ENCODE results near the gene UCMA.

DNA sequence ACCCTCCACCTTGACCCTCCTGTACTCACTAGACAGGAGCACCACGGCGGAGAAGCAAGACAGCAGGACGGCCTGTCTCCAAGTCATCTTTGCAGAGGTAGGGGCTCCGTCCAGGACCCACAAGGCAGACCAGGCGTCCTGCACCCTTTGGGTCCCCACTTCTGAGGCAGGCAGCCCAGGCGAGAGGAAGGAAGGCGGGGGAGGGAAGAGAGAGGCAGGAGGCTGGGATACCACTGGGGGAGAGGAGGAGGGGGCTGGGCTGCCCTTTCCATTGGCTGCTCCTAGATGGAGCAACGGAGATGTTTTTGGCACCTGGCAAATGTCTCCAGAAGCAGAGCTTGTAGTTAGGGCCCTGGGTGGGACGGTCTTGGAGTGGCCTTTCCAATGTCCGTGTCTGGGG lies at the start of gene UCMA:
- TF ChIP-seq POLR2AphosphoS5 (IDR thresholded peaks at IDR 0.05; ENCODE audit: low read depth, low read length) (no peak), TAF1 (IDR thresholded peaks at IDR 0.05; ENCODE audit: borderline replicate concordance, low read depth, low read length) (no peak), POLR2A (IDR thresholded peaks at IDR 0.05; ENCODE audit: low read depth, low read length) (no peak)
